Measurements from ENCODE around the gene WASF3.

The WASF3 gene, protein sequence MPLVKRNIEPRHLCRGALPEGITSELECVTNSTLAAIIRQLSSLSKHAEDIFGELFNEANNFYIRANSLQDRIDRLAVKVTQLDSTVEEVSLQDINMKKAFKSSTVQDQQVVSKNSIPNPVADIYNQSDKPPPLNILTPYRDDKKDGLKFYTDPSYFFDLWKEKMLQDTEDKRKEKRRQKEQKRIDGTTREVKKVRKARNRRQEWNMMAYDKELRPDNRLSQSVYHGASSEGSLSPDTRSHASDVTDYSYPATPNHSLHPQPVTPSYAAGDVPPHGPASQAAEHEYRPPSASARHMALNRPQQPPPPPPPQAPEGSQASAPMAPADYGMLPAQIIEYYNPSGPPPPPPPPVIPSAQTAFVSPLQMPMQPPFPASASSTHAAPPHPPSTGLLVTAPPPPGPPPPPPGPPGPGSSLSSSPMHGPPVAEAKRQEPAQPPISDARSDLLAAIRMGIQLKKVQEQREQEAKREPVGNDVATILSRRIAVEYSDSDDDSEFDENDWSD

GRCh38 chr13:26557393-26558073 is at the start of gene WASF3:
Gene WASF3 (plus strand): TSS chr13:26557683. CDS start chr13:26642271, 84,588 bp downstream.
- no peaks in the 10 kb centered on the region for H3K9me3 ChIP-seq (ENCODE audit: control insufficient read depth, low read depth, low read length)
- no peaks in the 10 kb centered on the region for H3K36me3 ChIP-seq (ENCODE audit: control insufficient read depth, low read depth, low read length)
- peak within 1 kb of the TSS; percentile 75 for H3K4me3 ChIP-seq (ENCODE audit: low read length)
- peak within 1 kb of the TSS; percentile 64 for H3K9ac ChIP-seq (ENCODE audit: low read length)
- peaks cover 23% of the 10 kb centered on the region for H3K27me3 ChIP-seq (ENCODE audit: control insufficient read depth, insufficient read depth, low read length)
- H3K27ac ChIP-seq (ENCODE audit: low read length), result no peak within 1 kb of the TSS
- peaks cover 26% of the 10 kb centered on the region for H3K4me1 ChIP-seq (ENCODE audit: control insufficient read depth, low read depth, low read length)

GRCh38 chr13:26508885-26509284 is 48.6 kb upstream of the WASF3 start:
- Histone ChIP-seq H3K27me3 (ENCODE audit: control insufficient read depth, insufficient read depth, low read length) (no peaks in the 10 kb centered on the region), H3K9ac (ENCODE audit: low read length) (no peak overlapping the region), H3K27ac (ENCODE audit: low read length) (no peak overlapping the region), H3K9me3 (ENCODE audit: control insufficient read depth, low read depth, low read length) (peaks cover 3% of the 10 kb centered on the region), H3K4me3 (ENCODE audit: low read length) (no peak overlapping the region), H3K36me3 (ENCODE audit: control insufficient read depth, low read depth, low read length) (no peaks in the 10 kb centered on the region), H3K4me1 (ENCODE audit: control insufficient read depth, low read depth, low read length) (no peaks in the 10 kb centered on the region)

GRCh38 chr13:26509491-26509890 is 48.0 kb upstream of the WASF3 start:
- Histone ChIP-seq H3K36me3 (ENCODE audit: control insufficient read depth, low read depth, low read length) (no peaks in the 10 kb centered on the region), H3K27ac (ENCODE audit: low read length) (no peak overlapping the region), H3K9ac (ENCODE audit: low read length) (no peak overlapping the region), H3K27me3 (ENCODE audit: control insufficient read depth, insufficient read depth, low read length) (no peaks in the 10 kb centered on the region), H3K9me3 (ENCODE audit: control insufficient read depth, low read depth, low read length) (peaks cover 3% of the 10 kb centered on the region), H3K4me3 (ENCODE audit: low read length) (no peak overlapping the region), H3K4me1 (ENCODE audit: control insufficient read depth, low read depth, low read length) (no peaks in the 10 kb centered on the region)

- Histone ChIP-seq H3K36me3 (ENCODE audit: control insufficient read depth, low read depth, low read length) (no peaks in the 10 kb centered on the region), H3K27ac (ENCODE audit: low read length) (no peak overlapping the region), H3K9ac (ENCODE audit: low read length) (no peak overlapping the region)
Observed at GRCh38 chr13:26513931-26514330, 43.6 kb upstream of the WASF3 start.

DNA sequence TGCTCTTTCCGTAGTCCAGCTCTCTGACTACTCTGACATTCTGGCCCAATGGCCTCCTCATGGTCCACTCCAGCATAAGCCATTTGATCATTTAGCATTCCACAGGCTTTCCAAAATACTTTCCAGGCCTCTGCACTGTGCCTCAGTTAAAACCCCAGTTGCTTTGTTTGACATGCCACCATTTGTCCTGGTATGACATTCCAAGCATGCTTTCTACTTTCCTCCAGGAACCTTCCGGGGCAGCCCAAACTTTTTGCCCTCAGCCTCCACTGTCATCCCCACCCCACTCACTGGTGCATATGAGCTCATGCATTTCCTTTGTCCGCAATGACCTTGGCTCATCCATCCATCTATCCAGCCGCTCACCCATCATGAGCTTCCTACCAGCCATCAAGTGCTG is 41.8 kb upstream of the WASF3 start:
- Histone ChIP-seq H3K36me3 (ENCODE audit: control insufficient read depth, low read depth, low read length) (no peaks in the 10 kb centered on the region), H3K4me3 (ENCODE audit: low read length) (no peak overlapping the region), H3K4me1 (ENCODE audit: control insufficient read depth, low read depth, low read length) (peaks cover 15% of the 10 kb centered on the region), H3K9me3 (ENCODE audit: control insufficient read depth, low read depth, low read length) (no peaks in the 10 kb centered on the region), H3K27ac (ENCODE audit: low read length) (no peak overlapping the region), H3K27me3 (ENCODE audit: control insufficient read depth, insufficient read depth, low read length) (no peaks in the 10 kb centered on the region), H3K9ac (ENCODE audit: low read length) (no peak overlapping the region)

More at GRCh38 chr13:26513931-26514330, 43.6 kb upstream of the WASF3 start:
- Histone ChIP-seq H3K9me3 (ENCODE audit: control insufficient read depth, low read depth, low read length) (no peaks in the 10 kb centered on the region), H3K27me3 (ENCODE audit: control insufficient read depth, insufficient read depth, low read length) (no peaks in the 10 kb centered on the region), H3K4me1 (ENCODE audit: control insufficient read depth, low read depth, low read length) (peaks cover 13% of the 10 kb centered on the region), H3K4me3 (ENCODE audit: low read length) (no peak overlapping the region)

- Histone ChIP-seq H3K9me3 (ENCODE audit: control insufficient read depth, low read depth, low read length) (no peaks in the 10 kb centered on the region), H3K27ac (ENCODE audit: low read length) (no peak overlapping the region), H3K27me3 (ENCODE audit: control insufficient read depth, insufficient read depth, low read length) (no peaks in the 10 kb centered on the region), H3K4me1 (ENCODE audit: control insufficient read depth, low read depth, low read length) (peaks cover 15% of the 10 kb centered on the region), H3K36me3 (ENCODE audit: control insufficient read depth, low read depth, low read length) (no peaks in the 10 kb centered on the region), H3K4me3 (ENCODE audit: low read length) (peak overlapping the region; percentile 8), H3K9ac (ENCODE audit: low read length) (no peak overlapping the region)
Observed at GRCh38 chr13:26517936-26518335, 39.5 kb upstream of the WASF3 start.

GRCh38 chr13:26518451-26518959 is 39.0 kb upstream of the WASF3 start:
- Histone ChIP-seq H3K27ac (ENCODE audit: low read length) (no peak overlapping the region), H3K4me1 (ENCODE audit: control insufficient read depth, low read depth, low read length) (peaks cover 15% of the 10 kb centered on the region), H3K27me3 (ENCODE audit: control insufficient read depth, insufficient read depth, low read length) (no peaks in the 10 kb centered on the region), H3K36me3 (ENCODE audit: control insufficient read depth, low read depth, low read length) (no peaks in the 10 kb centered on the region), H3K9me3 (ENCODE audit: control insufficient read depth, low read depth, low read length) (no peaks in the 10 kb centered on the region), H3K4me3 (ENCODE audit: low read length) (peak overlapping the region; percentile 8), H3K9ac (ENCODE audit: low read length) (peak overlapping the region; percentile 8)

DNA sequence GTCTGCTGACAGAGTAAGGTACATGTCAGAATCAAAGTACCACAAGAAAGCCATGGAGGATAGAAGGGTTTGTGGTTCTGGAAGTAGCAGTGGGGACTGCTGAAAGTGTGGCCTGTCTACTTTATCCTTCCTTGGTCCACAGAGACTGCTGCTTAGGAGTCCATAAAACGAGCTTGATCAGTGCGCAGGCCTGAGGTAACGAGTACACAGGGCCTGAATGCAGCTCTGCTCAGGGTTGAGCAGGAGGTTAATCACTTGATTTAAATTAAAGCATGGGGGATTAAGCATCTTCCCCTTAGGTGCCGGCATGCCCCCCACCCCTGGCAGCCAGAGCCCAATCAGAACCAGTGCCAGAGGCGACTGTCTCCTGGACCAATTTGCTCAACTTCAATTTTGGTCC is 34.9 kb upstream of the WASF3 start:
- no peaks in the 10 kb centered on the region for H3K9me3 ChIP-seq (ENCODE audit: control insufficient read depth, low read depth, low read length)
- peaks cover 23% of the 10 kb centered on the region for H3K4me1 ChIP-seq (ENCODE audit: control insufficient read depth, low read depth, low read length)
- no peaks in the 10 kb centered on the region for H3K27me3 ChIP-seq (ENCODE audit: control insufficient read depth, insufficient read depth, low read length)
- H3K36me3 ChIP-seq (ENCODE audit: control insufficient read depth, low read depth, low read length), result no peaks in the 10 kb centered on the region
- no peak overlapping the region for H3K27ac ChIP-seq (ENCODE audit: low read length)
- H3K9ac ChIP-seq (ENCODE audit: low read length), result no peak overlapping the region
- no peak overlapping the region for H3K4me3 ChIP-seq (ENCODE audit: low read length)

- Histone ChIP-seq H3K4me3 (ENCODE audit: low read length) (no peak overlapping the region), H3K9me3 (ENCODE audit: control insufficient read depth, low read depth, low read length) (no peaks in the 10 kb centered on the region), H3K4me1 (ENCODE audit: control insufficient read depth, low read depth, low read length) (peaks cover 20% of the 10 kb centered on the region), H3K27me3 (ENCODE audit: control insufficient read depth, insufficient read depth, low read length) (no peaks in the 10 kb centered on the region), H3K9ac (ENCODE audit: low read length) (no peak overlapping the region), H3K36me3 (ENCODE audit: control insufficient read depth, low read depth, low read length) (no peaks in the 10 kb centered on the region), H3K27ac (ENCODE audit: low read length) (no peak overlapping the region)
Observed at GRCh38 chr13:26523007-26523406, 34.5 kb upstream of the WASF3 start.

DNA sequence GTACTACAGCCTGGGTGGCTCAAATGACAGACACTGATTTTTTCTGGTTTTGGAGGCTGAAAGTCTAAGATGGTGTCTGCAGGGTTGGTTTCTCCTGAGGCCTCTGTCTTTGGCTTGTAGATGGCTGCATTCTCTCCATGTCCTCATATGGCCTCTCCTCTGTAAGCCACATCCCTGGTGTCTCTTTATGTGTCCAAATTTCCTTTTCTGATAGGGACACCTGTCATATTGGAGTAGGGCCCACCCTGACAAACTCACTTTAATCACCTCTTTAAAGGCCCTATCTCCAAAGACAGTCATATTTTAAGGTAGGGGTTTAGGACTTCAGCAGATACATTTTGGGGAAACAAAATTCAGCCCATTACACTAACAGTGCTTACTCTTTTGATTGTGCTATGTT is 32.0 kb upstream of the WASF3 start:
- Histone ChIP-seq H3K36me3 (ENCODE audit: control insufficient read depth, low read depth, low read length) (no peaks in the 10 kb centered on the region), H3K9me3 (ENCODE audit: control insufficient read depth, low read depth, low read length) (no peaks in the 10 kb centered on the region), H3K27me3 (ENCODE audit: control insufficient read depth, insufficient read depth, low read length) (no peaks in the 10 kb centered on the region), H3K4me3 (ENCODE audit: low read length) (no peak overlapping the region), H3K4me1 (ENCODE audit: control insufficient read depth, low read depth, low read length) (peaks cover 26% of the 10 kb centered on the region), H3K27ac (ENCODE audit: low read length) (no peak overlapping the region), H3K9ac (ENCODE audit: low read length) (no peak overlapping the region)

- Histone ChIP-seq H3K36me3 (ENCODE audit: control insufficient read depth, low read depth, low read length) (no peaks in the 10 kb centered on the region), H3K27me3 (ENCODE audit: control insufficient read depth, insufficient read depth, low read length) (no peaks in the 10 kb centered on the region), H3K27ac (ENCODE audit: low read length) (no peak overlapping the region), H3K4me3 (ENCODE audit: low read length) (no peak overlapping the region), H3K9ac (ENCODE audit: low read length) (no peak overlapping the region), H3K4me1 (ENCODE audit: control insufficient read depth, low read depth, low read length) (peaks cover 26% of the 10 kb centered on the region), H3K9me3 (ENCODE audit: control insufficient read depth, low read depth, low read length) (no peaks in the 10 kb centered on the region)
Observed at GRCh38 chr13:26526702-26527216, 30.7 kb upstream of the WASF3 start.

All from iPS-18a (cell line).